Fibroblast of the aortic adventitia (primary cell): ENCODE measurements around the gene SP1. TPM values are rescaled to one million over a fixed set of nuclear protein-coding genes. Genes with fewer than 3 reads are reported as not detected.

ENCODE experiments used
- DNase-seq: peaks from one replicate; pipeline ENCODE4 v3.0.0-alpha.2; 2010; ENCODE audit warnings: low read depth
- H3K4me3 ChIP-seq: 2 replicates; pipeline ENCODE4 v1.5.1; 2011; ENCODE audit warnings: low read depth, mild to moderate bottlenecking, control low read depth, low read length, moderate library complexity
- total RNA-seq: library from RNA; depleted of rRNA; stranded (reverse); fragments of >200 nt; gene quantifications from 2 replicates; pipeline ENCODE4 v1.2.3, GENCODE V29; 2012; ENCODE audit warnings: low replicate concordance
- TF ChIP-seq, protein P1 (sequence below): IDR thresholded peaks from 2 replicates; pipeline ENCODE4 v1.5.1; 2011; ENCODE audit warnings: mild to moderate bottlenecking, low read length, control low read depth, inconsistent platforms; ENCODE audit not compliant: insufficient read depth

Gene SP1
- total RNA-seq, 1 donor, result 63.3 TPM

DNA sequence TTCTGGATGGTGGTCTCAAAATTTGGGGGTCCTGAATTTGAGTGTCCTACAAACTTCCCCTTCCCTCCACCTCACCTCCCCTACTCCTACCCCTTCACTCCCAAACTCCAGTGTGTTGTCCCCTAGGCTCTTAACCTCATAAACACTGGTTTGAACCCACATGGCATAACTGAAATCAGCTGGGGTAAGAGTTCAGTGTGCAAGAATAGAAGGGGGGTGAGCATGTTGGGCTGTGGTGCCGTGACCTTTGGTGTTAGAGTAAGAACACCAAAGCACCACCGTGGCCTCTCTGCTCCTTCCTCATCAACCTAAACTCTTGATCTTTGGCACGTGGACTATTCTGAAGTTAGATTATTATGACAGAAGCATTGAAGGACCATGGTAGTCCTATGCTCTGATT, 83.0 kb downstream of the SP1 start:
- no peak overlapping the region for H3K4me3 ChIP-seq
- no peak for DNase-seq
- TF ChIP-seq, protein P1, sequence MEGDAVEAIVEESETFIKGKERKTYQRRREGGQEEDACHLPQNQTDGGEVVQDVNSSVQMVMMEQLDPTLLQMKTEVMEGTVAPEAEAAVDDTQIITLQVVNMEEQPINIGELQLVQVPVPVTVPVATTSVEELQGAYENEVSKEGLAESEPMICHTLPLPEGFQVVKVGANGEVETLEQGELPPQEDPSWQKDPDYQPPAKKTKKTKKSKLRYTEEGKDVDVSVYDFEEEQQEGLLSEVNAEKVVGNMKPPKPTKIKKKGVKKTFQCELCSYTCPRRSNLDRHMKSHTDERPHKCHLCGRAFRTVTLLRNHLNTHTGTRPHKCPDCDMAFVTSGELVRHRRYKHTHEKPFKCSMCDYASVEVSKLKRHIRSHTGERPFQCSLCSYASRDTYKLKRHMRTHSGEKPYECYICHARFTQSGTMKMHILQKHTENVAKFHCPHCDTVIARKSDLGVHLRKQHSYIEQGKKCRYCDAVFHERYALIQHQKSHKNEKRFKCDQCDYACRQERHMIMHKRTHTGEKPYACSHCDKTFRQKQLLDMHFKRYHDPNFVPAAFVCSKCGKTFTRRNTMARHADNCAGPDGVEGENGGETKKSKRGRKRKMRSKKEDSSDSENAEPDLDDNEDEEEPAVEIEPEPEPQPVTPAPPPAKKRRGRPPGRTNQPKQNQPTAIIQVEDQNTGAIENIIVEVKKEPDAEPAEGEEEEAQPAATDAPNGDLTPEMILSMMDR, result no peak

DNA sequence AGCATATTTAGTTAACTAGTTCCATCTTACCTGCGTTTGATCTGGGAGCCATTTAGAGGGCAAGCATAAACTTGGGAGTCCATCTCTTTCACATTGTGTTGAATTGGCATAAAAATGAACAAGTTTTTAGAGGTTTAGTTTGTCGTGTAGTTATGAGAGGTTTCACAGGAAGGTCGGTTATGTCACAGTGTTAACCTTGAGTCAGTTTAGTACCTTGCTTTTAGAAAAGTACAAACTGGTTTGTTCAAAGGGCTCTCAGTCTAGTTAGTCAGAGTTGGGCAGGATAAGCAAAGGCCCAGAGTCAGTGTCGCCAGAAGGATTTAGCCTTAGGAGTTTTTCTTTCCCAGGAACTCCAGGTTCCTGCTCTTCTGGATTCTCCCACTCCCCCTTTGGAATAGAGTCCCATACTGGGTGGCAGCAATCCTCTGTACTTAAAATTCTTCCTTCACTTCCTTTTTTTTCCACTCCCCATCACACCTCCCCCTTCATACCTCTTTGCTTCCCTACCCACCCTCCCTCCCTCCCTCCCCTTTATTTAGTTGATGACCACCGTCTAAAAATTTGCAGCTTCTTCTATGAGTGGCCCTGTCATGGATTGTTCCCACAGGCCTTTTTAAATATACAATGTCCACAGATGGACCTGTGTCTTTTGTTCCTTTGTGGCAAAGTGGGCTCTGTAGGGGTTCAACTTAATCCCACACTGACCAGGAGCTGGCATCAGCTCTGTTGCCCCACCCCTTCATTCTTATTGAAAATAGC, 84.0 kb downstream of the SP1 start:
- H3K4me3 ChIP-seq, result no peak overlapping the region
- TF ChIP-seq, protein P1, result no peak
- DNase-seq, result no peak

DNA sequence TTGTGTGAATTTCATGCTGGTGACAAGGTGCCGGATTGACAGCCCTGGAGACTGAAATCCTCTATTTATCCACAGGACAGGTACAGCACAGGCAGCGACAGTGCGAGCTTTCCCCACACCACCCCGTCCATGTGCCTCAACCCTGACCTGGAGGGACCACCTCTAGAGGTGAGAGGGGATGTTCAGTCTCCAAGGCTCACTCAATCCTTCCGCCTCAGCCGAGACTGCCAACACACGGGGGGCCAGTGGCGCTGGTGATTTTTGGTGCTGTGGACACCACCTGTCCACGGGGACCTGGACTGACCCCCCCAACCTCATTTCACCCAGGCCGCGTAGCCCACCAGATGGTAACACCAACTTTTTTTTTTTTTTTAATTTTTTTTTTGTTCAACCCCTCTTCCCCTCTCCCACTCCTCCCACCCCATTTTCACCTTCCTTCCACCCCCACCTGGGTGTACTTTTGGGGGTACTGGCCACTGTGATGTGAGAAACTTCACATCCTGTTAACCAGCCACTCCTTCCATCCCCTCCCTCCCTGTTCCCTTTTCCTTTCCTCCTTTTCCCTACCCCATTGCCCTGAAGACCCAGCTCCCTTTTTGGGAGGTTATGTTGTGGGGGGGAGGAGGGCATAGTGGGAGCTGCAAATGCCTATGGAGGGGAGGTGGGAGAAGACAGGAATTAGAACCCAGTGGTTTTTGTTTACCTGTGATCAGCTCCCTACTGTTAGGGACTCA, 84.9 kb downstream of the SP1 start:
- no peak for DNase-seq
- TF ChIP-seq, protein P1, result no peak
- H3K4me3 ChIP-seq, result no peak overlapping the region

GRCh38 chr12:53465679-53466078, 85.7 kb downstream of the SP1 start:
- H3K4me3 ChIP-seq, result no peak overlapping the region
- DNase-seq, result no peak
- TF ChIP-seq, protein P1, result peak; percentile 9

Other genes with a start within 250 kb of the SP1 start
- 12.6 and 16.3 TPM in 2 replicates for gene ZNF740, start 199.5 kb upstream of the SP1 start, total RNA-seq
- gene CSAD, start 199.3 kb upstream of the SP1 start, total RNA-seq, result 8.7 and 23.4 TPM in 2 replicates
- gene ITGB7, start 172.9 kb upstream of the SP1 start, total RNA-seq, result 0.54 TPM in 1 of 2 replicates, not detected in the other
- 43.9 and 69.4 TPM in 2 replicates for gene RARG, start 148.0 kb upstream of the SP1 start, total RNA-seq
- gene ESPL1, start 111.9 kb upstream of the SP1 start, total RNA-seq, result 1.5 and 13.5 TPM in 2 replicates
- 441 and 577 TPM in 2 replicates for gene PFDN5, start 84.6 kb upstream of the SP1 start, total RNA-seq
- 34.8 and 39.5 TPM in 2 replicates for gene MYG1, start 80.5 kb upstream of the SP1 start, total RNA-seq
- gene AAAS, start 58.6 kb upstream of the SP1 start, total RNA-seq, result 16.4 and 46.4 TPM in 2 replicates
- not detected in 2 replicates for gene SP7, start 43.8 kb upstream of the SP1 start, total RNA-seq
- gene AMHR2, start 43.7 kb downstream of the SP1 start, total RNA-seq, result not detected in 2 replicates
- 59.5 and 60.0 TPM in 2 replicates for gene PRR13, start 61.6 kb downstream of the SP1 start, total RNA-seq
- gene PCBP2, start 71.9 kb downstream of the SP1 start, total RNA-seq, result 165 and 233 TPM in 2 replicates
- gene MAP3K12, start 119.3 kb downstream of the SP1 start, total RNA-seq, result 32.1 and 118 TPM in 2 replicates
- gene TARBP2, start 121.1 kb downstream of the SP1 start, total RNA-seq, result 32.4 and 43.9 TPM in 2 replicates
- gene NPFF, start 127.3 kb downstream of the SP1 start, total RNA-seq, result not detected in 2 replicates
- gene ATF7, start 246.2 kb downstream of the SP1 start, total RNA-seq, result 16.3 and 28.6 TPM in 2 replicates